SU-DHL-6 (cell line): ENCODE results near the gene GNAQ.
"Not testable (repeated sequence)": the region's sequence is repeated elsewhere in the genome, so short reads cannot be mapped to it uniquely, and the experiment has no call there.

Experiments
- H2AFZ ChIP-seq: fragments of 200-600 bp; sonication (generic); 2 replicates; pipeline ENCODE4 v1.6.1; 2014; ENCODE audit warnings: low read depth, mild to moderate bottlenecking, moderate library complexity, mixed read lengths, antibody characterized with exemption, low read length; ENCODE audit not compliant: severe bottlenecking
- H3F3A ChIP-seq: fragments of 200-600 bp; shearing (Covaris generic); 2 replicates; pipeline ENCODE4 v1.6.0; 2016; ENCODE audit warnings: antibody characterized with exemption, mild to moderate bottlenecking; ENCODE audit not compliant: insufficient read depth
- H3K27ac ChIP-seq: fragments of 200-600 bp; sonication (generic); 2 replicates; pipeline ENCODE4 v1.5.1; 2016; ENCODE audit warnings: low read depth, mild to moderate bottlenecking, low read length, moderate library complexity, mixed read lengths
- H3K27me3 ChIP-seq: fragments of 200-600 bp; sonication (generic), shearing (Covaris generic); 2 replicates; pipeline ENCODE4 v1.6.0; 2014; ENCODE audit warnings: mild to moderate bottlenecking, low read length
- H3K36me3 ChIP-seq: fragments of 200-600 bp; sonication (generic); 2 replicates; pipeline ENCODE4 v1.6.1; 2014; ENCODE audit warnings: mild to moderate bottlenecking, low read length, mixed read lengths
- H3K4me2 ChIP-seq: fragments of 300-600, 200-600 bp; shearing (Covaris generic), sonication (generic); 2 replicates; pipeline ENCODE4 v1.6.0; 2014; ENCODE audit warnings: low read length, low read depth, mild to moderate bottlenecking; ENCODE audit not compliant: poor library complexity, severe bottlenecking
- H3K4me3 ChIP-seq: fragments of 200-600 bp; sonication (generic); 2 replicates; pipeline ENCODE4 v1.5.1; 2014; ENCODE audit warnings: antibody characterized with exemption, low read length, mild to moderate bottlenecking, mixed read lengths; ENCODE audit not compliant: insufficient read depth, poor library complexity, severe bottlenecking
- H3K79me2 ChIP-seq: fragments of 200-600 bp; sonication (generic); 2 replicates; pipeline ENCODE4 v1.6.1; 2014; ENCODE audit warnings: mild to moderate bottlenecking, low read length, moderate library complexity; ENCODE audit not compliant: insufficient read depth
- H3K9ac ChIP-seq: fragments of 200-600 bp; sonication (generic); 2 replicates; pipeline ENCODE4 v1.7.0; 2014; ENCODE audit warnings: mild to moderate bottlenecking, low read length
- H3K9me2 ChIP-seq: fragments of 200-600 bp; sonication (generic); replicated peaks from 2 replicates; pipeline ENCODE4 v1.6.1; 2014; ENCODE audit warnings: low read length; ENCODE audit not compliant: insufficient read depth
- H3K9me3 ChIP-seq: fragments of 200-600 bp; sonication (generic); 2 replicates; pipeline ENCODE4 v1.6.1; 2014; ENCODE audit warnings: low read length, mixed read lengths; ENCODE audit not compliant: insufficient read depth
- H4K20me1 ChIP-seq: fragments of 200-600 bp; sonication (generic); 2 replicates; pipeline ENCODE4 v1.6.1; 2014; ENCODE audit warnings: low read depth, mild to moderate bottlenecking, antibody characterized with exemption, low read length, moderate library complexity, mixed read lengths
- EZH2phosphoT487 ChIP-seq: fragments of 200-600 bp; sonication (generic), shearing (Covaris generic); conservative IDR thresholded peaks from 2 replicates; pipeline ENCODE4 v1.6.1; 2018; ENCODE audit warnings: mild to moderate bottlenecking, antibody characterized with exemption, low read length, moderate library complexity, mixed read lengths
- TF ChIP-seq, protein P1 (sequence below): fragments of 200-600 bp; sonication (generic); IDR thresholded peaks from one replicate; pipeline ENCODE4 v1.5.1; 2017; ENCODE audit warnings: antibody characterized with exemption, mild to moderate bottlenecking, low read length, moderate library complexity; ENCODE audit not compliant: insufficient read depth, poor library complexity, severe bottlenecking

Gene GNAQ

DNA sequence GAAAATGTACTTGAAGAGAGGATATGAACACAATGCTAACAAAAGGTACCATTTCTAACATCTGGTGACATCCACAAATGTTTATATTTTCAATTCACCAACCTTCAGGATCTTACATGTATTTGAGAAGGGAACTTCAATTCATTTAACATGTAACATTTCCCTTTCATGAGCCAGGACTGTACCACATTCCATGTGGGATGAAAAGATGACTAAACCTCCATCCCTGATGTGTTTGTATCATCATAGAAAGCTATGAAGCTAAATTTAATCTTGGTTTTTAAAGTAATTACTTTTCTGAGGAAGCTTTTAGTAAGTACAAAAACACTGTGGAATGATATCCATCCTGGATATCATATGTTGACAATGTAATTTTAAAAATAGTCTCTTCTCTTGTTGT, 305.3 kb downstream of the GNAQ start:
- Histone ChIP-seq H3K9me2 (no peaks in the 10 kb centered on the region), H3K79me2 (no peaks in the 10 kb centered on the region), H3K4me2 (no peak overlapping the region), H3K9ac (no peak overlapping the region), H4K20me1 (no peaks in the 10 kb centered on the region), H3K27me3 (no peaks in the 10 kb centered on the region), H3K27ac (no peak overlapping the region), H3K4me3 (no peak overlapping the region), H3F3A (no peaks in the 10 kb centered on the region), H3K9me3 (no peaks in the 10 kb centered on the region), H2AFZ (no peak overlapping the region), H3K36me3 (no peaks in the 10 kb centered on the region)
- no peak for TF ChIP-seq EZH2phosphoT487
- TF ChIP-seq, protein P1, sequence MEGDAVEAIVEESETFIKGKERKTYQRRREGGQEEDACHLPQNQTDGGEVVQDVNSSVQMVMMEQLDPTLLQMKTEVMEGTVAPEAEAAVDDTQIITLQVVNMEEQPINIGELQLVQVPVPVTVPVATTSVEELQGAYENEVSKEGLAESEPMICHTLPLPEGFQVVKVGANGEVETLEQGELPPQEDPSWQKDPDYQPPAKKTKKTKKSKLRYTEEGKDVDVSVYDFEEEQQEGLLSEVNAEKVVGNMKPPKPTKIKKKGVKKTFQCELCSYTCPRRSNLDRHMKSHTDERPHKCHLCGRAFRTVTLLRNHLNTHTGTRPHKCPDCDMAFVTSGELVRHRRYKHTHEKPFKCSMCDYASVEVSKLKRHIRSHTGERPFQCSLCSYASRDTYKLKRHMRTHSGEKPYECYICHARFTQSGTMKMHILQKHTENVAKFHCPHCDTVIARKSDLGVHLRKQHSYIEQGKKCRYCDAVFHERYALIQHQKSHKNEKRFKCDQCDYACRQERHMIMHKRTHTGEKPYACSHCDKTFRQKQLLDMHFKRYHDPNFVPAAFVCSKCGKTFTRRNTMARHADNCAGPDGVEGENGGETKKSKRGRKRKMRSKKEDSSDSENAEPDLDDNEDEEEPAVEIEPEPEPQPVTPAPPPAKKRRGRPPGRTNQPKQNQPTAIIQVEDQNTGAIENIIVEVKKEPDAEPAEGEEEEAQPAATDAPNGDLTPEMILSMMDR, result no peak

DNA sequence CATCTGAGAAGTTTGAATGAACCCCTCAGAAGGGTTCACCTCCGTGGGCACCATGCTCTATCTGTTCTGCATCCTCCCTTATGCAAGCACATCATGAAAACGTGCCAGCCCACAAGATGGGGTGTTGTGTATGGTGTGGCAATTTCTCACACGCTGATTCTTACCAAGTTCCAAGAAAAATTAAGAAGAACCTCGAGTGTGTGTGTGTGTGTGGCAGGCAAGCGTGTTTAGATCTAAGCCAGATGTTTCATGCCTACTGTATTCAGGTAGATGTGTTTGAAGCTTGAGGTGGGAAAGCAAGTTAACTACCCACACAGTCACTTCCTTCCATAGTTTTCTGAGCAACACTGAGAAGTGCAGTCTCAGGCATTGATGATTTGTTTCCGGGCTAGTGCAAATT, 305.8 kb downstream of the GNAQ start:
- Histone ChIP-seq H4K20me1 (no peaks in the 10 kb centered on the region), H3K4me3 (no peak overlapping the region), H2AFZ (no peak overlapping the region)

DNA sequence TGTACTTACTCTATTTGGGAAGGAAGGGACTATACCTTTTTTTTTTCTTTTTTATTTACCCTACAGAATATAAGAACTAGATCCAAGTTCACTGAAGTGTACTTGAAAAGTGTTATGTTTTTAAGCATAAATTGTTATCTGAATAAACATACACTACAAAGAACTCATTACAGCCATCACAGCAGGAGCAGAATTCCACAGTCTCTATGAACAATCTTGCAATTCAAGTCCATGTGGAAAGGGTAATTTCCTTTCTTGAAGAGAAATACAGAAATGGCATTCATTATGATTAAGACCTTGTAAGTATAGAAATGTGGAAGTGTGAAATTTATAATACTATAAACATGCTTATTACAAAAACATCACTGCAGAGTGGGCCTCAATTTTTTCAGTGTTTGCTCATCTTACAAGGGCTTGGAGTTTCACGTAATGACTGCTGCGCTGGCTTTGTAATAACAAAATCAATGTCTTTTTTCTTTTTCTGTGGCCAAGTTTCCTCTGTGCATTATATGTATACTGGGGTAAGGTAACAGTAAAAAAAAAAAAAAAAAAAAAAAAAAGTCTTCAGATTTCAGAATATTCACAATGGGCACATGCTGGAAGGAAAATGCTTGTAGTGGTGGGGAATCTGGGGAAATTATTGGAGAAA, 306.4 kb downstream of the GNAQ start:
- Histone ChIP-seq H3F3A (no peaks in the 10 kb centered on the region), H4K20me1 (no peaks in the 10 kb centered on the region), H3K9ac (no peak overlapping the region), H3K27ac (no peak overlapping the region), H3K36me3 (no peaks in the 10 kb centered on the region), H3K9me2 (no peaks in the 10 kb centered on the region), H2AFZ (no peak overlapping the region), H3K4me2 (no peak overlapping the region), H3K79me2 (no peaks in the 10 kb centered on the region), H3K9me3 (no peaks in the 10 kb centered on the region), H3K27me3 (no peaks in the 10 kb centered on the region), H3K4me3 (no peak overlapping the region)
- TF ChIP-seq, protein P1, result no peak

More for the DNA sequence above, 305.8 kb downstream of the GNAQ start:
- Histone ChIP-seq H3K27ac (no peak overlapping the region), H3K4me2 (no peak overlapping the region), H3K27me3 (no peaks in the 10 kb centered on the region), H3K9me2 (no peaks in the 10 kb centered on the region), H3F3A (no peaks in the 10 kb centered on the region), H3K36me3 (no peaks in the 10 kb centered on the region), H3K9me3 (no peaks in the 10 kb centered on the region), H3K9ac (no peak overlapping the region), H3K79me2 (no peaks in the 10 kb centered on the region)
- TF ChIP-seq, protein P1, result no peak
- TF ChIP-seq EZH2phosphoT487, result no peak

DNA sequence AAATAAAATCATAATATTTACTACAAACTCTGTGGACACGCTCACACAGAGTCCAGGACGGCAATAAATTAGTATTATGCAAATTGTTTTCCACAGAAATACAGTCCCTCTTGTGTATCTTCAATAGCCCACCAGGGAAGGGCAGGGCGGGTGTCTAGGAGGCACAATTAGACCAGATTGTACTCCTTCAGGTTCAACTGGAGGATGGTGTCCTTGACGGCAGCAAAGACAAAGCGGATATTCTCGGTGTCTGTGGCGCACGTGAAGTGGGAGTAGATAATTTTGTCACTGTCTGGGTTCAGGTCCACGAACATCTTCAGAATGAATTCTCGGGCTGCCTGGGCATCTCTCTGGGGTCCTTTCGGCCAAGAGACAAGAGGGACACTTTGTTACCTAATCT, 310.5 kb downstream of the GNAQ start:
- not testable (repeated sequence) for H3K27ac ChIP-seq, H3F3A ChIP-seq, H3K79me2 ChIP-seq, H3K27me3 ChIP-seq, H3K9me3 ChIP-seq, H3K9me2 ChIP-seq, H3K36me3 ChIP-seq, H3K9ac ChIP-seq, H3K4me3 ChIP-seq, H2AFZ ChIP-seq, H4K20me1 ChIP-seq, H3K4me2 ChIP-seq
